Activated CD4-positive, alpha-beta T cell treated with anti-CD3 and anti-CD28 coated beads for 4 hours (primary cell): ENCODE data around the gene RBBP8.
"Not testable (repeated sequence)": the region's sequence is repeated elsewhere in the genome, so short reads cannot be mapped to it uniquely, and the experiment has no call there.

ENCODE experiments used
- DNase-seq, 2 donors: peaks; one replicate each; pipeline ENCODE4 v3.0.0-alpha.2; 2020

RBBP8 gene

DNA sequence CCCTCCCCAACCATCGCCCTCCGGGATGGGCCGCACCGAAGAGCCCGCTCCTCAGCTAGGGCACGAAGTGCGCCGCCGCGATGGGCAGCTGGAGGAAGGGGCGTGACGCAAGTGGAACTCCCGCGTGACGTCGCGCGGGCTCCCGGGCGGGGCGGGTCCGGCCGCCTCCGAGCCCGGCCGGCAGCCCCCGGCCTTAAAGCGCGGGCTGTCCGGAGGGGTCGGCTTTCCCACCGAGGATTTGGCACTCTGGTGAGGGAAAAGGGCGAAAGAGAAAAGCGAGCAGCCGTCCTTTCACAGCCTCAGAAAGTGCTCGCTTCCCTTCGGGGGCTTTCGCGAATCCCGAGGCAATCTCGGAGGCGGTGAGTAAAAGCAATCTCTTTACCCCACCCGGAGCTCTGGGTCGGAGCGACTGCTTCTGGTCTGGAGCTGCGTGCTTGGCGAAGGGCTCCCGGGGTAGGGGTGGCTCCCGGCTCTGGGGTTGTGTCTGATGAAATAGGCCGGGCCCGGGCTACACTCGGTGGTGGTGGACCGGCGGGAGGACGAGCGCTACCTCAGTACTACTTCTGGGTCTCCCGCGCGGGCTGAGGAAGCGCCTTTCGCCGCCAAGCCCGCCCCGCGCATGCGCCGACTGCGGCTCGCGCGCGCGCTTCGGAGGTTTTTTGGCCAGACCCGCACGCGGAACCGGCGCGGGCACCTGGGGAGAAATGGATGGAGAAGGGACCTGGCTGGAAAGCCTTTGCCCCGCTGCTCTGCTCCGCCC, at the start of gene RBBP8:
Gene RBBP8 (plus strand): TSS at position 123 of the 760 bp plus-strand sequence. CDS start 3,524 bp downstream, outside the sequence.
- peak; percentile 77 to 82 for DNase-seq

DNA sequence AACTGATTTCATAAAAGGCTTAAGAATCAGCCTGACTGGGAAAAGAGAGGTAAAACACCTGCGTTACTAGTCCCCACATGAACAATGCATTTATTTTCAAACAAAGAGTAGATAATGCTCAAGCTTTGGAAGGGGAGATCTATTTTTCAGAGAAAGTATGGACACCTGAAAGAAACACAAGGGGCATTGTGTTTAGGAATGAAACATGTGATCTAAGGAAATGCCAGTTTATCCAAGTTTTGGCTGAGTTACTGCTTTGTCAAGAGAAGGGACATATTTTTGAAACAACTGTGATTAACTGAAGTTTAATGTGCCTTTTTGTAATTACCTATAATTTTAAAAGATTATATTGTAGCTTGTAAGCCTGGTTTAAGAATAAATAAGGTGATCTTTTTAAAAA, 49.3 kb upstream of the RBBP8 start:
- DNase-seq: no peak

DNA sequence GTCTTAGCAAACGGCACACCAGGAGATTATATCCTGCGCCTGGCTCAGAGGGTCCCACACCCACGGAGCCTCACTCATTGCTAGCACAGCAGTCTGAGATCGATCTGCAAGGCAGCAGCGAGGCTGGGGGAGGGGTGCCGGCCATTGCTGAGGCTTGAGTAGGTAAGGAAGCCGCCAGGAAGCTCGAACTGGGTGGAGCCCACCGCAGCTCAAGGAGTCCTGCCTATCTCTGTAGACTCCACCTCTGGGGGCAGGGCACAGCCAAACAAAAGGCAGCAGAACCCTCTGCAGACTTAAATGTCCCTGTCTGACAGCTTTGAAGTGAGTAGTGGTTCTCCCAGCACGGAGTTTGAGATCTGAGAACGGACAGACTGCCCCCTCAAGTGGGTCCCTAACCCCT, 47.4 kb upstream of the RBBP8 start:
- not testable (repeated sequence) for DNase-seq

- DNase-seq: no peak
These were observed 33.7 kb upstream of the RBBP8 start for GRCh38 chr18:22899421-22899820.

DNA sequence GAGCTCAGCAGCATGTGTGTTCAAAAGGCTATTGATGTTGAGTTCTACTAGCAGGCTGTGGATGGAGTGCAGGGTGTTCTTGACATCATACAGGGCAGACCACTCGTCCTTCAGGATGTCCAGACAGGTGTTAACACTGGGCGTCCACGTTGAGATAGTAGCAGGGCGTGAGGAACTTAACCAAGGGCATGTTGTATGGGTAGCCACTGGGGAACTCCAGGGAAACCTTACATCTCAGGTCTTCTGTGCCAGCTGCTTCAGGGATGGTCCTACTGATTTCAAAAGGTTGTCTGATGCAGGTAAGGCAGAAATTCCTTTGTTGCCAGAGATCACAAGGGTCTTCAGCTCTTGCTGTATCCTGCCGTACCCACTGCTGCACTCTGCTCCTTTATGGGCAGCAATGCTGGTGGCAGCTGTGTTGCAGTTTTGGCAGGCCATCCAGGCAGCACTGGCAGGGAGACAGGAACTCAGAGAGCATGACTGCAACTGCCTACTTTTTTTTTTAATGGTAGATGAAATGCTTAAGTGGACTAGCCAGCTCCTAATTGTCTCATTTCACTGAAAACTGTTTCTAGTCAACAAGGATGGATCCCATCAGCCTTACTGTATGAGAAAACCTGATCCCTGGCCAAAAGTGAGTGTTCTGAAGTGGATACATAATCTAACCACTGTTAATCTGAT, 32.4 kb upstream of the RBBP8 start:
- no peak for DNase-seq

GRCh38 chr18:22902093-22902492, 31.0 kb upstream of the RBBP8 start:
- DNase-seq: no peak

DNA sequence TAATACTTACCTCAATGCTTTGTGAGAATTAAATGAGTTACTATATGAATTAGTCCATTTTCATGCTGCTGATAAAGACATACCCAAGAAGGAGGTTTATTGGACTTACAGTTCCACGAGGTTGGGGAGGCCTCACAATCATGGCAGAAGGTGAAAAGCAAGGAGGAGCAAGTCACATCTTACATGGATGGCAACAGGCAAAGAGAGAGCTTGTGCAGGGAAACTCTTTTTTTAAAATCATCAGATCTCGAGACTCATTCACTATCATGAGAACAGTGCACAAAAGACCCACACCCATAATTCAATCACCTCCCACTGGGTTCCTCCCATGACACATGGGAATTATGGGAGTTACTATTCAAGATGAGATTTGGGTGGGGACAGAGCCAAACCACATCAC, 29.9 kb upstream of the RBBP8 start:
- DNase-seq: not testable (repeated sequence)

GRCh38 chr18:22912149-22912548, 21.0 kb upstream of the RBBP8 start:
- DNase-seq: no peak

DNA sequence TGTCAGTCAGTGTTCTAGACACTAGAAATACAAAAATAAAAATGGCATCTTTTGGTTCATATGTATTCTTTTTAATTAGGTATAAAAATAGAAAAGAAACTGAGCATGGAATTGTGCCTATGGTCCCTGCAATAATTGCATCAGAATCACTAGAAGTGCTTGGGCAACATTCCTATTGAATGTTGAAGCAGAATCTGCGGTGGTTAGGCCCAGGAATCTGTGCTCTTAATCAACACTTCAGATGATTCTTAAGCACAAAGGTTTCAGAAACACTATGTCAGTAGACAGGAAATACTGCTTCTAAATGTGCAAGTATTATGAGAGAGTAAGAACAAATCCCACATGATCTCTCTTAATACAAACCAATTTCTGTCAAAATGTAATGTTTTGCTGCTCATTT, 20.3 kb upstream of the RBBP8 start:
- no peak for DNase-seq

GRCh38 chr18:22913861-22914260, 19.3 kb upstream of the RBBP8 start:
- DNase-seq: no peak

DNA sequence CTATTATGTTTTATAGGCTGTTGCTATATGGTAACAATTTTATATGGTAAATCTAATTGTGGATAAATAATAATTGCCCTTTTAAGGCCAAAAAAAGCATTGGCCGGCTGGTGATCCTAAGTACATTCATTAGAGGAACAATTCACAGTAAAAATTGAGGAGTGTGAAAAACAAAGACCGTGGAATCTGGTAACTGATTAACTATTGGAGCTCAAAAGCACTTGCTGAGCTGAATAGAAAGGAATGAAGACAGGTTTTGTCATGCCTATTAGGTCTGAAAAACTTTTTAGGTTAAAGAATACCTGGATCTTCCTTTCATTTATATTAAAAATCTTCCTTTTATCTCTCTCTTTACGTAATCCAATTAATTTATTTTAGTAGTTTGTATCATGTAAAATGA, 18.5 kb upstream of the RBBP8 start:
- DNase-seq: no peak

DNA sequence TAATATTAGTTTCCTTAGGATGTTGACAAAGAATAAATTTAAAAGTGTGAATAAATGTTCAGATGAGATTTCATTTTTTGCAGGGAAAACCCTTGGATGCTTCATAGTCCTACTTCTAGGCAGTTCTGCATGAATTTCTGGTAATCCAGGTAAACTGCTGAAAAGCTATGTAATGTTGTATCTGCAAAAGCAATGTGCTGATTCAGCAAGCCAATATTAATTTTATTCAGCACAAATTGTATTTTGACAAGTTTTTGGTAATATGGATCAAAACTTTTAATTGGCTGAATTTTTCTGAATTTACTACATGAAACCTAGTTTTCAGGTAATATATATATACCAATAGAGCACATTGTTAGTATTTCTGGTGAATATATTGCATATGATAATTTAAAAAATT, 17.8 kb upstream of the RBBP8 start:
- no peak for DNase-seq

- no peak for DNase-seq
These were observed 11.4 kb upstream of the RBBP8 start for GRCh38 chr18:22921772-22922171.

DNA sequence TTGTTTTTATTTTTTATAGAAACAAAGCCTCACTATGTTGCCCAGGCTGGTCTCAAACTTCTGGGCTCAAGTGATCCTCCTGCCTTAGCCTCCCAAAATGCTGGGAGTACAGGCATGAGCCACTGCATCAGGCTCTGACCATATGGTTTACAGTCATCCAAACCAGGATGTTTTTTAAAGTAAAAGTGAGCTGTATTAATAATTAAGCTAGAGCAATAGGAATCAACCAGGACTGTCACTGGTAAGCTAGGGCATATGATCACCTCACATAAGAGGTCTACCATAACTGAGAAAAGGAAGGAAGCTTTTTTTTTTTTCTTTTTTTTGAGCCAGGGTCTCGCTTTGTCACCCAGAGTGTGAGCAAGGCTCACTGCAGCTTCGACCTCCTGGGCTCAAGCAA, 8.5 kb upstream of the RBBP8 start:
- no peak for DNase-seq

- no peak for DNase-seq
These were observed 6.7 kb upstream of the RBBP8 start for GRCh38 chr18:22926454-22926853.

- no peak for DNase-seq
These were observed 4.8 kb upstream of the RBBP8 start for GRCh38 chr18:22928339-22928738.

- DNase-seq: peak; percentile 75 to 87
These were observed 2.9 kb upstream of the RBBP8 start for GRCh38 chr18:22930089-22930713.

DNA sequence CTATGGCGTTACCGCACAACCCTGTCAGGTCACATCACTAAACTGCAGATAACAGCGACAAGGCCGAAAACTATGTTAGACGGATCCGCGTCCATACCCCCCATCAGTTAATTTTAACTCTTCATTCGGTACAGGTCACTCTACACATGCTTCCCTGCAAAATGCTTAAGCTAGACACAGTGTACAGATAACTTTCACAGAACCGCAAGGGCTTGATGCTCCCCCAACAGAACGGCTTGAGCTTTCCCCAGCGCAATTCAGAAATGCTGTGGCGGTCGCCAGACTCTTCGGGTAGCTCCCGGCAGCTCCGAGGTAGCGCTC, 283 bp upstream of the RBBP8 start:
- no peak for DNase-seq

DNA sequence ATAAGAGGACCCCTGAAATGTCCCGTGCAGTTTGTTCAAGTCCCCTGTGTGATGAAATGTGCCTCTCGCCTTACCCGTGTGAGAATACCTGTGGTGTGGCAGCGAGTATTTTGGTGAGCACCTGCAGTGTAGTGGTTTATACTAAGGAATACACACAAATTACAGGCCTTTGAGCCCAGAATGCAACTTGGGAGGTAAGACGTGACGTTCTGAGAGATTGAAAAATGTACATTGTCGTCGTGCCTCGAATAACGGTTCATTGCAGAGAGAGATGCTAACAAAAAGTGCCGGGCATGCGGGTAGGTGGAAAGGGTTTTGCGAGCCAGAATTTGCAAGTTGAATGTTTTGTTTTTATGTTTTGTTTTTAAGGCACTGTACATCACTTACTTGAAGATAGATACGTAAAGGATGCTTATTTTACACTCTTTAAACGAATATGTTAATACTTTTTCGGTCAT, 867 bp downstream of the RBBP8 start:
- no peak for DNase-seq

DNA sequence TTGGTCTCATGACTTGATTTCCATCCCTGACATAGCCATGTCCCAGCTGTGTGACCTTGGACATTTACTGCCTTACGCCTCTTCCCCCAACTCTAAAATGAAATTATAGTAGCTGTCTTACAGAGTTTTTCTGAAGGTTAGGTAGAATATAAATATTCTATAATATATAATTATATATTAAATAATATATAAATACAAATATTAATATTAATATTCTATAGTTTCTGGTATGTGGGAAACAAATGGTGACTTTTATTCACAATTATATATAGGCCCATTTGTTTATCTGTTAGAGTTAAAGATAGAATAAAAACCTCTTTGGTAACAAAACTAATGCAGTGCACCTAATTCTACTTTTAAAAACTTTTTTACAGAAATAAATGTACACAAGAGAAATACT, 1.7 kb downstream of the RBBP8 start:
- DNase-seq: no peak

DNA sequence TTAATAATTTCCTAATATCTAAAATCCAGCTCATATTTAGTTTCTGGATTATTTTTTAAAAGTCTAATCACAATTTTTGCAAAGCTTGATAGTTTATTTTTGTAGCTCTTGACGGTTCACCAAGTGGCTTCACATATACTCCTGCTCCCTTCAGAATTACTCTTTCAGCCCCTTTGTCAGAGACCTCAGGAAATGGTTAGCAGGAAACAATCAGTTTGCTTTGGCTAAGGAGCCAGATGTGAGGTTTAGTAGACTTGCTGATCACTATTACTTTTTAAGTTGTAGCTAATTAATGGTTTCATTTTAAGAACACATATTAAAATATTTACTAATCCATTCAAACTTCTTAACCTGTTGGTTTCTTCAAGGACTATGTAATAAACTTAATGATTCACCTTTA, 2.3 kb downstream of the RBBP8 start:
- no peak for DNase-seq

- DNase-seq: no peak
These were observed 3.4 kb downstream of the RBBP8 start for GRCh38 chr18:22936515-22936914.

DNA sequence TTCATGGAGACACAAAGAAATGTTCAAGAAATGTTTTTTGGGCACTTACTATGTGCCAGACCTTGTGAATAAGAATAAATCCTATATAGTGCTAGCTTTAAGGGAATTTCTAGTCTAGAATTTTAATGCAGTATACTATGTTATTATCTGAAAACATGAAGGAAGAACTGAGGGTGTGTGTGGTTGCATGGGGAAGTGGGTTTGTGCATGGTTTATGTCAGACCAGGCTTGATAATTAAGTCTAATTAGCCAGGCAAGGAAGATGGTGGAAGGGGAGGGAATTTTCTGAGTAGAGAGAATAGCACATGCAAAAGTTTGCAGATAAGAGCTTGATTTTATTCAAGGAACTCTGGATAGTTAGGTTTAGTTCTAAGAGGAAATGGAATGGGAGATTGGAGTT, 6.5 kb downstream of the RBBP8 start:
- DNase-seq: no peak

DNA sequence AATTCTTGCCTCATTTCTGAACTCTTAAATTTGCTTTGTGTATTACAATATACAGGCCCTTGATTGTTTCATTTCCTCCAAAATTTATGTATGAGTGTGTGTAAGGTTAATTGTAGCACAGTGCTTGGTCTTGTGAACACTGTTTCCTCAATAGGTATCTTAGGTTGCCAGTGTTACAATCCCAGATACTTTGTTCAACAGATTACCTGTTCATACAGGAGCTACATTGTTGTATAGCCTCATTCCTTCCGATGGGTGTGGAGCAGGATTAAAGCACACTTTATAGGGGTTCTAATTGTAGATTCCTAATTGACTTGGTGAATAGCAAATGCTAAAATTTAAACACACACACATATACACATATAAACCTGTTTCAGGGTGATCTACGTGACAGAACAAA, 10.7 kb downstream of the RBBP8 start:
- no peak for DNase-seq
